ENCODE results near the gene GIT1.

DNA sequence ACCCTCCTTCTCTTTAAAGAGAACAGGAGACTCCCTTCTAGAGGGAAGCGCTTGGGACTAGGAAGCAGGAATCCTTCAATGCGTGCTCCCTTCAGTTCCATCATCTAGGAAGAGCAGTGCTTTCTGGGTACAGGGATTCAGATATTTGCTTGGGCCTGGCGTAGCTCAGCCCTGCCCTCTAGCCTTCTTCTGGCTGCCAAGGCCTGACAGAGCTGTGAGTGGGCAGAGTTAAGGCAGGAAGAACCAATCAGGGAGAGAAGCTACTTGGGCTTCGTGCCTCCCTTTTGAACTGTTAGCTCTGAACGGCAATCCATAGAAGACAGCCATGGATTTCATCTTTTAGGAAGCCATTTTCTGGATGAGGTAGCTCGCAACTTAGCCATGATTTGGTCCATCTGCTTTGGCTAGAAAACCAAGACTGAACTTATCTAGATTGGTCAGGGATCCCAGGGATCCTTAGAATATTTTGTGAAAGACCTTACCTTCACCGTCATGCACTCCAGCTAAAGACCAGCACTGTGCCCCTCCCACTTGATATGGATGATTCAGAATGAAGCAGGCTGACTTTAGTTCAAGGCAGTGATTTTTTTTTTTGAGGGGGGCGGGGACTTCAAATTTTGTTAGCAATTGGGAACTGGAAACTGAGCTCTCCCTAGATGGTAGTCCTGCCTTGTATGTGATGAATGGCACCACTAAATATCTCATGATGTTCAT, 35.7 kb upstream of the GIT1 start:
- TF ChIP-seq, protein P1, sequence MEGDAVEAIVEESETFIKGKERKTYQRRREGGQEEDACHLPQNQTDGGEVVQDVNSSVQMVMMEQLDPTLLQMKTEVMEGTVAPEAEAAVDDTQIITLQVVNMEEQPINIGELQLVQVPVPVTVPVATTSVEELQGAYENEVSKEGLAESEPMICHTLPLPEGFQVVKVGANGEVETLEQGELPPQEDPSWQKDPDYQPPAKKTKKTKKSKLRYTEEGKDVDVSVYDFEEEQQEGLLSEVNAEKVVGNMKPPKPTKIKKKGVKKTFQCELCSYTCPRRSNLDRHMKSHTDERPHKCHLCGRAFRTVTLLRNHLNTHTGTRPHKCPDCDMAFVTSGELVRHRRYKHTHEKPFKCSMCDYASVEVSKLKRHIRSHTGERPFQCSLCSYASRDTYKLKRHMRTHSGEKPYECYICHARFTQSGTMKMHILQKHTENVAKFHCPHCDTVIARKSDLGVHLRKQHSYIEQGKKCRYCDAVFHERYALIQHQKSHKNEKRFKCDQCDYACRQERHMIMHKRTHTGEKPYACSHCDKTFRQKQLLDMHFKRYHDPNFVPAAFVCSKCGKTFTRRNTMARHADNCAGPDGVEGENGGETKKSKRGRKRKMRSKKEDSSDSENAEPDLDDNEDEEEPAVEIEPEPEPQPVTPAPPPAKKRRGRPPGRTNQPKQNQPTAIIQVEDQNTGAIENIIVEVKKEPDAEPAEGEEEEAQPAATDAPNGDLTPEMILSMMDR (IDR thresholded peaks at IDR 0.05; ENCODE audit: poor library complexity), result no peak
- TF ChIP-seq EZH2phosphoT487 (IDR thresholded peaks at IDR 0.05; ENCODE audit: low read depth, severe bottlenecking, unreplicated experiment), result no peak
- no peak for TF ChIP-seq EZH2 (IDR thresholded peaks at IDR 0.05; ENCODE audit: borderline replicate concordance)

All from hepatocyte (in vitro differentiated cells).